Suprapubic skin (tissue), 4 donors: ENCODE data around the gene GALM.

ENCODE experiments used
- EP300 ChIP-seq: sonication (generic); formaldehyde crosslinking; IDR thresholded peaks from one replicate; pipeline ENCODE4 v1.6.1; 2017; ENCODE audit warnings: antibody characterized with exemption
- POLR2A ChIP-seq, 2 donors: fragments of 450-650 bp; IDR thresholded peaks; one replicate each; pipeline ENCODE4 v1.6.1; 2017; ENCODE audit warnings: antibody characterized with exemption in 2 of 2, mild to moderate bottlenecking in 2 of 2, moderate library complexity in 2 of 2
- POLR2AphosphoS5 ChIP-seq, 3 donors: sonication (generic); formaldehyde crosslinking; IDR thresholded peaks; one replicate each; pipeline ENCODE4 v1.6.1; 2017; ENCODE audit warnings: antibody characterized with exemption in 3 of 3
- TF ChIP-seq, protein P1 (sequence below), 2 donors: fragments of 200-600 bp in 1 of 2; fragments of 450-650 bp in 1 of 2; sonication (generic) in 1 of 2; IDR thresholded peaks; one replicate each; pipeline ENCODE4 v1.5.1; 2016 to 2019; ENCODE audit warnings: antibody characterized with exemption in 2 of 2, mild to moderate bottlenecking in 1 of 2, moderate library complexity in 1 of 2

DNA sequence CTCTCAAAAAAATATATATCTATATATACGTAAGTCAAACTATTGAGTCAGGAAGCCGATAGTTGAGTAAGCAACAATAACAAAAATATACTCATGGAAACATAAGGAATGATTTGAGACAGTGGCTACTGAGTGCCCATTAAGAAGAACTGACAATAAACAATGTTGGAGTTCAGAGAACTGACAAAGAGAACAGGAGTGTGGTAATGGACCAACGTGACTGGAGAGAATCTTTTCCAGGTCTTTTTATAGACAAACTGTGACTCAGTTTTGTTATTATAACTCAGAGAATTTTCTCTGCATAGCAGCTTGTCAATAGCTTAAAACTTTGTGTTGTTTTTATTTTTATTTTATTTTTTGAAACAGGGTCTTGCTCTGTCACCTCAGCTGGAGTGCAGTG lies 4.6 kb upstream of the GALM start:
- TF ChIP-seq, protein P1, sequence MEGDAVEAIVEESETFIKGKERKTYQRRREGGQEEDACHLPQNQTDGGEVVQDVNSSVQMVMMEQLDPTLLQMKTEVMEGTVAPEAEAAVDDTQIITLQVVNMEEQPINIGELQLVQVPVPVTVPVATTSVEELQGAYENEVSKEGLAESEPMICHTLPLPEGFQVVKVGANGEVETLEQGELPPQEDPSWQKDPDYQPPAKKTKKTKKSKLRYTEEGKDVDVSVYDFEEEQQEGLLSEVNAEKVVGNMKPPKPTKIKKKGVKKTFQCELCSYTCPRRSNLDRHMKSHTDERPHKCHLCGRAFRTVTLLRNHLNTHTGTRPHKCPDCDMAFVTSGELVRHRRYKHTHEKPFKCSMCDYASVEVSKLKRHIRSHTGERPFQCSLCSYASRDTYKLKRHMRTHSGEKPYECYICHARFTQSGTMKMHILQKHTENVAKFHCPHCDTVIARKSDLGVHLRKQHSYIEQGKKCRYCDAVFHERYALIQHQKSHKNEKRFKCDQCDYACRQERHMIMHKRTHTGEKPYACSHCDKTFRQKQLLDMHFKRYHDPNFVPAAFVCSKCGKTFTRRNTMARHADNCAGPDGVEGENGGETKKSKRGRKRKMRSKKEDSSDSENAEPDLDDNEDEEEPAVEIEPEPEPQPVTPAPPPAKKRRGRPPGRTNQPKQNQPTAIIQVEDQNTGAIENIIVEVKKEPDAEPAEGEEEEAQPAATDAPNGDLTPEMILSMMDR (IDR thresholded peaks at IDR 0.05), result no peak
- TF ChIP-seq POLR2AphosphoS5 (IDR thresholded peaks at IDR 0.05) (no peak), POLR2A (IDR thresholded peaks at IDR 0.05) (no peak), EP300 (no peak)
